Neuronal stem cell (in vitro differentiated cells): ENCODE measurements around the gene PLGRKT.
A peak's percentile ranks its signal among the peaks of the same experiment; 100 is the strongest.

Experiments used
- DNase-seq: peaks from one replicate; pipeline ENCODE4 v3.0.0-alpha.2; 2013; ENCODE audit warnings: low spot score
- H2AFZ ChIP-seq: one replicate; pipeline ENCODE4 v1.6.1; 2013; ENCODE audit warnings: mild to moderate bottlenecking, low read length, inconsistent platforms
- H2AK5ac ChIP-seq: 2 replicates; pipeline ENCODE4 v1.6.1; 2013; ENCODE audit warnings: low read depth, mild to moderate bottlenecking, inconsistent platforms, low read length, moderate library complexity, mixed read lengths
- H2BK120ac ChIP-seq: 2 replicates; pipeline ENCODE4 v1.6.1; 2013; ENCODE audit warnings: low read depth, mild to moderate bottlenecking, inconsistent platforms, low read length, moderate library complexity, mixed read lengths
- H2BK12ac ChIP-seq: one replicate; pipeline ENCODE4 v1.6.1; 2013; ENCODE audit warnings: low read length, inconsistent platforms
- H2BK15ac ChIP-seq: 2 replicates; pipeline ENCODE4 v1.6.1; 2013; ENCODE audit warnings: mild to moderate bottlenecking, low read length, inconsistent platforms, mixed read lengths
- H2BK5ac ChIP-seq: one replicate; pipeline ENCODE4 v1.6.1; 2013; ENCODE audit warnings: inconsistent platforms, mild to moderate bottlenecking, low read length, moderate library complexity
- H3K14ac ChIP-seq: one replicate; pipeline ENCODE4 v1.6.1; 2013; ENCODE audit warnings: low read length, inconsistent platforms
- H3K18ac ChIP-seq: 2 replicates; pipeline ENCODE4 v1.6.1; 2013; ENCODE audit warnings: low read length, inconsistent platforms
- H3K23ac ChIP-seq: 2 replicates; pipeline ENCODE4 v1.6.1; 2013; ENCODE audit warnings: low read depth, mild to moderate bottlenecking, mixed read lengths, low read length, inconsistent platforms; ENCODE audit not compliant: poor library complexity
- H3K27ac ChIP-seq: replicated peaks from 3 replicates; pipeline ENCODE4 v1.5.1; 2013; ENCODE audit warnings: low read length, inconsistent platforms
- H3K27me3 ChIP-seq, 3 experiments: 2 replicates each; pipeline ENCODE4 v1.6.1; 2013; ENCODE audit warnings: low read length in 3 of 3, mild to moderate bottlenecking in 2 of 3, inconsistent platforms in 1 of 3, low read depth in 1 of 3, mixed read lengths in 1 of 3, moderate library complexity in 1 of 3; ENCODE audit not compliant: control insufficient read depth in 3 of 3, insufficient read depth in 3 of 3
- H3K36me3 ChIP-seq, 2 donors: replicated peaks in 1 of 2; 2 replicates each; pipeline ENCODE4 v1.6.1; 2013; ENCODE audit warnings: low read length in 2 of 2; ENCODE audit not compliant: control insufficient read depth in 2 of 2, insufficient read depth in 2 of 2
- H3K4ac ChIP-seq: 2 replicates; pipeline ENCODE4 v1.6.1; 2013; ENCODE audit warnings: inconsistent platforms, mild to moderate bottlenecking, low read length, moderate library complexity
- H3K4me1 ChIP-seq, 2 donors: 1 replicate in 1 of 2; 2 replicates in 1 of 2; pipeline ENCODE4 v1.6.1; 2013; ENCODE audit warnings: low read length in 2 of 2, low read depth in 1 of 2; ENCODE audit not compliant: control insufficient read depth in 2 of 2, insufficient read depth in 1 of 2
- H3K4me2 ChIP-seq: one replicate; pipeline ENCODE4 v1.6.1; 2013; ENCODE audit warnings: mild to moderate bottlenecking, low read length, inconsistent platforms; ENCODE audit not compliant: insufficient read depth, poor library complexity, severe bottlenecking
- H3K4me3 ChIP-seq, 2 donors: 2 replicates each; pipeline ENCODE4 v1.5.1; 2013; ENCODE audit warnings: low read length in 2 of 2, mild to moderate bottlenecking in 2 of 2, inconsistent platforms in 1 of 2, moderate library complexity in 1 of 2
- H3K79me1 ChIP-seq: one replicate; pipeline ENCODE4 v1.6.1; 2013; ENCODE audit warnings: low read depth, mild to moderate bottlenecking, inconsistent platforms, low read length, moderate library complexity
- H3K9ac ChIP-seq: one replicate; pipeline ENCODE4 v1.6.1; 2013; ENCODE audit warnings: mild to moderate bottlenecking, low read depth, low read length, inconsistent platforms; ENCODE audit not compliant: poor library complexity
- H3K9me3 ChIP-seq, 2 donors: replicated peaks in 1 of 2; 2 replicates each; pipeline versions ENCODE3 to v1.6.1; 2013; ENCODE audit warnings: low read length in 2 of 2, mild to moderate bottlenecking in 2 of 2, inconsistent platforms in 1 of 2, low read depth in 1 of 2, mixed read lengths in 1 of 2, moderate library complexity in 1 of 2; ENCODE audit not compliant: control insufficient read depth in 2 of 2, insufficient read depth in 1 of 2
- H4K8ac ChIP-seq: one replicate; pipeline ENCODE4 v1.6.1; 2013; ENCODE audit warnings: low read depth, mild to moderate bottlenecking, inconsistent platforms, low read length, moderate library complexity
- H4K91ac ChIP-seq: one replicate; pipeline ENCODE4 v1.6.1; 2013; ENCODE audit warnings: low read length, low read depth, mild to moderate bottlenecking, inconsistent platforms; ENCODE audit not compliant: poor library complexity
- WGBS, 2 donors: extraction: QIAGEN DNeasy Blood & Tissue Kit; methylation state at CpG; one replicate each; pipeline ENCODE4 v1.1.7; 2013; ENCODE audit warnings: missing lambda C conversion rate in 2 of 2, mixed read lengths in 1 of 2; ENCODE audit not compliant: insufficient read length in 2 of 2, insufficient replicate concordance in 1 of 2; ENCODE audit errors: extremely low coverage in 2 of 2; 5-methylcytosine and 5-hydroxymethylcytosine counted together

The PLGRKT gene

GRCh38 chr9:5441043-5441442, 3.3 kb upstream of the PLGRKT start:
- Histone ChIP-seq H3K18ac (no peak overlapping the region), H3K27ac (no peak overlapping the region), H4K91ac (no peak overlapping the region), H2BK120ac (no peak overlapping the region), H3K23ac (no peak overlapping the region), H2BK12ac (no peak overlapping the region), H3K9ac (no peak overlapping the region), H3K4me3 (no peak overlapping the region), H3K36me3 (peaks cover under 1% of the 10 kb centered on the region in 2 donors), H2AFZ (no peak overlapping the region), H3K9me3 (no peaks in the 10 kb centered on the region), H4K8ac (no peak overlapping the region), H3K79me1 (no peaks in the 10 kb centered on the region), H3K27me3 (no peaks in the 10 kb centered on the region), H2BK5ac (no peak overlapping the region), H3K4ac (no peak overlapping the region), H3K4me2 (no peak overlapping the region), H2AK5ac (no peak overlapping the region), H3K14ac (no peak overlapping the region), H3K4me1 (peaks cover 3% of the 10 kb centered on the region in 2 donors), H2BK15ac (no peak overlapping the region)
- WGBS, 2 donors = no CpG with 5 or more reads among the region's 2 CpGs
- no peak for DNase-seq

- Histone ChIP-seq H3K4me2 (no peak overlapping the region), H3K4me3 (no peak overlapping the region), H3K18ac (no peak overlapping the region), H2AK5ac (no peak overlapping the region), H4K8ac (no peak overlapping the region), H2AFZ (no peak overlapping the region), H2BK5ac (no peak overlapping the region), H2BK120ac (no peak overlapping the region), H4K91ac (no peak overlapping the region), H3K4me1 (peaks cover 3% of the 10 kb centered on the region in 2 donors), H3K23ac (no peak overlapping the region), H3K9me3 (peaks cover 0 to 5% of the 10 kb centered on the region in 2 donors), H3K4ac (no peak overlapping the region), H3K79me1 (no peaks in the 10 kb centered on the region), H2BK12ac (no peak overlapping the region), H3K27me3 (no peaks in the 10 kb centered on the region), H2BK15ac (no peak overlapping the region), H3K36me3 (peaks cover 5 to 7% of the 10 kb centered on the region in 2 donors), H3K9ac (no peak overlapping the region), H3K27ac (no peak overlapping the region), H3K14ac (no peak overlapping the region)
- no peak for DNase-seq
- WGBS, 2 donors = no CpG with 5 or more reads among the region's 3 CpGs
Measured at GRCh38 chr9:5440426-5440825, 2.7 kb upstream of the PLGRKT start.

DNA sequence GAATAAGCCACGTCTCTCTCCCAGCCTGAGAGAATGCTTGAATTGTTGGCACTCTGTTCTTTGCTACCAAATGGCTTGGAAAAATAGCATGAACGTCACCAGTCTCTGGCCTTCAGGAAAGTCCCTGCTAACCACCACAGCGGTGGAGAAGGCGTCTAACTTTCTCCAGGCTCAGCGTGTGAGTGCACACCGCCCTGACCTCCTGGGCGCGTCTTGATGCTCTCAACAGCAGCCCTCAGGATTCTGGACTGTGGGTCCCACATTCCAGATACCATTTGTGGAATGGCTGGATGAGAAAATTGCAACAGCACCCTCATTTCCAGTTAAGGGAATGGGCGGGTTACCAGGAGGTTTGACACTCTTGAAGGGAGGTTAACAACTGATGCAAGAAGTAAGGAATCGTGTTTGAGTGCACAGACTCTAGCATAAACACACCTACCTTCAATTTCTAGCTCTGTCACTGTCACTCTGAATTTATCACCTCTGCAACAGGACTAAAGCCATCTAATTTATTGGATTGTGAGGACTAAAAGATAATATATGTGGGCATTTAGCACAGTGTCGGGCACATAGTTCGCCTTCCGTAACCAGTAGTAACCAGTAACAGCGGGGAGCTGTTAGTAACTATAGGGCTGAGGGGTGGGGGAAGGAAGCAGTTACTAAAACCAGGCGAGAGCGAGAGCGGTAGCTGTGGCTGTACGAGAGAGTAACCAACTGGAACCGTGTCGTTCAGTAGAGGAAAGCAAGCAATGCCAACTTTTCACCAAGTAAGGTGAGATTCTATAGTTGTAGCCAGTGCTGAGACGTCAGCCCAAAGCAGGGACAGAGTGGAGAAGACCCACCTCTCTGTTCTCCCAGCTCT, 807 bp upstream of the PLGRKT start:
- Histone ChIP-seq H3K4me2 (peak overlapping the region; percentile 61), H2BK120ac (no peak overlapping the region), H3K18ac (no peak overlapping the region), H3K27me3 (no peaks in the 10 kb centered on the region), H2BK15ac (no peak overlapping the region), H2AFZ (peak overlapping the region; percentile 94), H3K4ac (no peak overlapping the region), H3K14ac (no peak overlapping the region), H3K4me1 (peaks cover 3% of the 10 kb centered on the region in 2 donors), H3K36me3 (peaks cover 5 to 11% of the 10 kb centered on the region in 2 donors), H3K9me3 (peaks cover 0 to 9% of the 10 kb centered on the region in 2 donors), H3K4me3 (peak overlapping the region; percentile 47 to 59), H3K23ac (no peak overlapping the region), H2BK12ac (no peak overlapping the region), H3K9ac (no peak overlapping the region), H2AK5ac (no peak overlapping the region), H3K27ac (no peak overlapping the region), H3K79me1 (no peaks in the 10 kb centered on the region), H4K91ac (no peak overlapping the region), H4K8ac (no peak overlapping the region), H2BK5ac (no peak overlapping the region)
- no peak for DNase-seq
- WGBS, 2 donors = no CpG with 5 or more reads among the region's 21 CpGs

- no peak overlapping the region for H2AK5ac ChIP-seq
- H2BK15ac ChIP-seq = no peak overlapping the region
- H2BK120ac ChIP-seq = no peak overlapping the region
- no peak overlapping the region for H2BK5ac ChIP-seq
- H3K18ac ChIP-seq = no peak overlapping the region
- H3K4me3 ChIP-seq = no peak overlapping the region
- no peak overlapping the region for H3K14ac ChIP-seq
- H3K36me3 ChIP-seq = peaks cover 7 to 18% of the 10 kb centered on the region in 2 donors
- H3K27me3 ChIP-seq = no peaks in the 10 kb centered on the region
- H3K4me2 ChIP-seq = no peak overlapping the region
- peaks cover 2 to 9% of the 10 kb centered on the region in 2 donors for H3K9me3 ChIP-seq
- no peak overlapping the region for H3K4ac ChIP-seq
- peaks cover 3% of the 10 kb centered on the region in 2 donors for H3K4me1 ChIP-seq
- no peak overlapping the region for H3K9ac ChIP-seq
- no peak overlapping the region for H2AFZ ChIP-seq
- no peak overlapping the region for H4K8ac ChIP-seq
- no peak overlapping the region for H3K23ac ChIP-seq
- no peak for DNase-seq
- no peak overlapping the region for H3K27ac ChIP-seq
- no peak overlapping the region for H4K91ac ChIP-seq
- no peaks in the 10 kb centered on the region for H3K79me1 ChIP-seq
- H2BK12ac ChIP-seq = no peak overlapping the region
- WGBS, 2 donors = no CpG with 5 or more reads among the region's 2 CpGs
Measured at GRCh38 chr9:5436441-5436840, 1.3 kb downstream of the PLGRKT start.
